IPS DF 19.7 (cell line): ENCODE results near the gene PDE4B.

Experiments used
- DNase-seq: peaks from one replicate; pipeline ENCODE4 v3.0.0-alpha.2; 2013; ENCODE audit warnings: low read depth, low spot score

PDE4B gene

DNA sequence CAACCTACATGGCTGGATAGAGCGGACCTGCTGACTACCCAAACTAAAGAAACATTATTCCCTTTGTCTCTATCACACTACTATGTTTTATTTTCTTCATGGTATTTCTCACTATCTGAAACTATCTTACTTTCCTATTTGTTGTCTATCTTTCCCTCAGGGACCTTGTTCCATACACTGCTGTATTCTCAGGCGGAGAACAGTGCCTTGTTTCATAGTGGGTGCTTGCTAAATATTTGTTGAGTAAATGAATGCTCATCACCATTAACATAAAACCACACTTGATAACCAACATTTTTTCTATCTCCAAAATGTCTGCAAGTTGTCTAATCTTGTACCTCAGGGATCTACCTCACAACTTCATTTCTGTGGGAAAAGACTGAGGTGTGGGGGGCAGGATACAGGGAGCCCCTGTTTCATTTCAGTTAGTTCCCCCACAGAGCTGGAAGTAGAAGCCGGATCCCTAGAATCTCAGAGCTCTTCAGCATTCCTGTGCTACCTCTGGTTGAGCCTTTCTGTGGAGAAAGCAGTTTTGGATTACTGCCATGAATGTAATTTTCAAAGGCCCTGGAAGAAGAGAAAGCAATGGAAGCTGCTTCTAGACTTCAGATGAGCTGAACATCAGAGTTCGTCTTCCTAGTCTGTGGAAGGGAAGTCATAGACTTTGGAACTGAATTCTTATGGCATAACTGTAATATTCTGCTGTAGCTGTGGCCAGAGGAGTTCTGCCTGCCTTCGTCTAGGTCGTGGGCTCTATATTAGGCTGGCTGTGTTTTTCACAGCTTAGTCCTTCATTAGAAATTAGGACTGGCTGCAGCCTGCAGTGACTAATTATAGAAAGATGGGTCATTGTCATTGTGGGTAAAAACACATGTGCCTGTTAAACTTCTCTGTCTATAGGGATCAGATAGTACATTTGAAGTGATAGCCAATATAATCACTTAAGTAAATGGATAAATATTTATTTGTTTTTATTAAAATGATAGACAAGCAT is 448.1 kb downstream of the PDE4B start:
- DNase-seq: no peak

DNA sequence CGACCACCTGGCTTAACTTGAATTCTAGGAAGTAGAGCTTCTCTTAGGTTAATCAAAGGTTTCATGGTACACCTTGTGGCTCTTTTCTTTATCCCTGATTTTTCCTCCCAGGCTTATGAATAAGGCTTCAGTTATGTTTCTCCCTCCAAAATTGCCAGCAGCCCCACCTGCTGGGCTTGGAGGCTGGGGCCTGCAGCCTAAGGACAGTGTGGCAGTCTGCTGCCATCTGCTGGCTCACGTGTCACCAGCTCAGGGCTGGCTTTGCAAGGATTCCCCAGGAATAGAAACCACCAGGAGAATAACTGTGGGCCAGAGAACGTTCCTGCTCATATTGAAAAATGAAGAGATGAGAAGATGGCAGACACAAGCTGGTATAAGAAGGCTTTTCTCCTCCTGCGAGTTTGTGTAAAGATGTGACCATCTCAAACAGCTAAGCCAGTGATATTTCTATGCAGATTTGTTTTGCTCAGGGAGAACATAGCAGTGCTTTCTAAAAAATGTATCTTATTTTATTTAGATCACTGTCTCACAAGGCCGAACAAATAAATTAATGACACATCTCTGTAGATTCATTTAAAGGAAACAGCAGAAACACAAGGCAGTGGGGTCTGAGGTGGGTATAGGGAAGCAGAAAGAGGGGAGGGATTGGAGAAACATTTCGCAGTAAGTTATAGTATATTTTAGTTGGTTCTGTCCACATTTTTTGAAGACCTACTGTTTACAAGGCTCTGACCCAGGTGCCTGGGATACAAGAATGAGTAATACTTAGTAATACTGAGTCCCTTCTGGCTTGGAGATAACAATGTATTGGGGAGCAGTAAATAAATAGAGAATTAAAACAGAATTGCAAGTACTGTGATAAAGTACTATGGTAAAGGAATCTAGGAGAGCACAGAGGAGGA is 450.2 kb downstream of the PDE4B start:
- no peak for DNase-seq

DNA sequence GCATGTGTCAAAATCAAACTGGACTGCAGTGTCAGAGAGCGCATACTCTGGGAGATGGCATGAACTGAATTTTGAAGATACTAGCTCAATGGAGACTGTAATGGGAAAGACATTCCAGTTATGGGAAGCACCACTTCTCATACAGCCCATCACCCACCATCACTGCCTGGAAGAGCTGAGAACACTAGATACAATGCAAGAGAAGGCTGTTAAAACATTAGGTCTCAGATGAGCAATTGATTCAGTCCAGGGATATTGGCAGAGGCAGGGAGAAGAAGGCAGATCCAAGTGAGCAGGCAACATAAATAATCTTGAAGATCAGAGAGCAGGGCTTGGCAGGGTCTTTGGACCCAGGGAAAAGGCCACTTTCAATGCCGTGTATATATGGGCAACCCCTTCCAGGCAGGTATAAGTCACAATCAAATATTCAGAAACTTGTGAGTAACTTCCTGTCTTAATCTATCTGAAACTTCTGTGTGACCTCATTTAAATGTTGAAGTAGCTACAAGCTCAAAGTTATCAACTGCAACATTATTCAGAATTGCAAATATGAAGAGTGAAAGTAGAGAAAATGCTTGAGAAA is 450.9 kb downstream of the PDE4B start:
- no peak for DNase-seq

GRCh38 chr1:66244429-66244828 is 451.7 kb downstream of the PDE4B start:
- DNase-seq: no peak

- DNase-seq: no peak
These were observed 453.0 kb downstream of the PDE4B start for GRCh38 chr1:66245691-66246090.

- DNase-seq: no peak
These were observed 453.9 kb downstream of the PDE4B start for GRCh38 chr1:66246351-66247269.

DNA sequence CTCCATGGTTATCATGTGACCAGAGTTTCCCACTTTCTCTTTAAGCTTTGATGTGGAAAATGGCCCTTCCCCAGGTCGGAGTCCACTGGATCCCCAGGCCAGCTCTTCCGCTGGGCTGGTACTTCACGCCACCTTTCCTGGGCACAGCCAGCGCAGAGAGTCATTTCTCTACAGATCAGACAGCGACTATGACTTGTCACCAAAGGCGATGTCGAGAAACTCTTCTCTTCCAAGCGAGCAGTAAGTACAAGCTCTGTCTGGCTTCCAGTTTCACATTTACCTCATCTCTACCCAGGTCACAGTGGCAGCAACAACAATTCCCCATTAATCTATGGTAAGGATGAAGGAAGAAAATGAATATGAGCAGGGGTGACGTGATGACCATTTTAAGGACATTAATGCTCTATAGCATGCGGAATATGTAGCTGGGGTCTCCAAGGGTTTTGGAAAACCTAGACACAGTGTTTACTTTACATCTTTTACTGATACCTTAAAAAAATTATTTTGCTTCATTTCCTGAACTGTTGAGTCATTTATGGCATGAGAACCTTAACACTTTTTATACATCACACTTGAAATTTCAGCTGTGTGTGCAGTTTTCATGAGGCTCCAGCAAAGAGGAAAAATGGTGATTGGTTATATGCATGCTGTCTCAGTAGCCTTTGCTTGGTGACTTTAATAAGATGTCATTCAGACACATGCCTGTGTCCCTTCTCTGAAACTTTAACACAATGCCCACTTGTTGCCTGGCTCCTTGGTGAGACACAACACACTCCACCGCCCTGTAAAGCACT is 454.9 kb downstream of the PDE4B start:
- DNase-seq: no peak

GRCh38 chr1:66248257-66248656 is 455.6 kb downstream of the PDE4B start:
- no peak for DNase-seq

DNA sequence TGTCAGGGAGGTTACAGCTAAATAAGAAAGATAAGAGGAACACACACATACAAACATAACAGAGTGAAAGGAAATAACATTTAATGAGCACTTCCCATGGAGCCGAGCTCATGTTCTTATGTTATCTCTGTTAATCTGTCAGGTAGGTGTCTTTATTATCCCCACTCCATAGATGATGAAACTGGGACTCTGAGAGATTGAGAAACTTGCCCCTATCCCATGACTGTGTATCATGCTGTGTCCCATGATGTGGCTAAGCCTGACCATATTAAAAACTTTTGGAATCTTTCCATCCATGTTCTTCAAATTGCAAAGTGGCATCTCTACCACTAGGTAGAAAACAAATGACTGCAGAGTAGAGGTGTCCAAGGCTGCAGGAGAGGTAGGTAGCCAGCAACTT is 456.1 kb downstream of the PDE4B start:
- no peak for DNase-seq

GRCh38 chr1:66250075-66250474 is 457.4 kb downstream of the PDE4B start:
- no peak for DNase-seq

- DNase-seq: no peak
These were observed 457.8 kb downstream of the PDE4B start for GRCh38 chr1:66250478-66250877.

- no peak for DNase-seq
These were observed 458.9 kb downstream of the PDE4B start for GRCh38 chr1:66251546-66251945.

GRCh38 chr1:66253330-66253921 is 460.7 kb downstream of the PDE4B start:
- DNase-seq: no peak

GRCh38 chr1:66254785-66255184 is 462.1 kb downstream of the PDE4B start:
- DNase-seq: no peak

GRCh38 chr1:66256629-66257572 is 464.2 kb downstream of the PDE4B start:
- no peak for DNase-seq

DNA sequence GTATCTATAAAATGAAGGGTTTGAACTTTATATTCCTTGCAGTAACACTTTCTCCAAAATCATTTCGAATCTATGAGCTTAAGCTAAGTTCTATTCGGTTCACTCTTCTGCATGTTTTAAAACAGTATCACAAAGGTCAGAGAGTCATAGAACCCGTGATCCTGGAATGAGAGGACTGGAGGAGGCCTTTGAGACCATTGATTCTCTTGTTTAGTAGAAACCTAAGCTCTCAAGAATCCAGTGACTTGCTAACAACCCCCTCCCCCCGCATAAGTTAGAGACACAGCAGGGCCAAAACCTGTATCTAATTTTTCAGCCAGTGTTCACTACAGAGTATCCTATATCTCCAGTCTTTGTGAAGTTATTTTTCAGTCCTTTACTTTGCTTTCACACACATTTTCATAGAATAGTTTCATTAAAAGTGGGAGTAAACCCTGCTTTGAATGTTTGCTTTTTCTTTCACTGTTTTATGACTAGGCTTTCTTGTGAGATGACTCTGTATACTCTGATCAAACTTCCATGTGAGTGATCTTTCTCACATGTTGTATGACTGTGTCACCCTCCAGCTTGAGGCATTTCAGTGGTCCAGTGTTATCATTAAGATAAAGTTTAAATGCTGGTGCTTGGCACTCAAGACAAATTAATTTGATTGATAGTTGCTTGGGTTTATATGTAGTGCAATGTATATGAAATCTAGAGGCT is 465.9 kb downstream of the PDE4B start:
- DNase-seq: no peak

DNA sequence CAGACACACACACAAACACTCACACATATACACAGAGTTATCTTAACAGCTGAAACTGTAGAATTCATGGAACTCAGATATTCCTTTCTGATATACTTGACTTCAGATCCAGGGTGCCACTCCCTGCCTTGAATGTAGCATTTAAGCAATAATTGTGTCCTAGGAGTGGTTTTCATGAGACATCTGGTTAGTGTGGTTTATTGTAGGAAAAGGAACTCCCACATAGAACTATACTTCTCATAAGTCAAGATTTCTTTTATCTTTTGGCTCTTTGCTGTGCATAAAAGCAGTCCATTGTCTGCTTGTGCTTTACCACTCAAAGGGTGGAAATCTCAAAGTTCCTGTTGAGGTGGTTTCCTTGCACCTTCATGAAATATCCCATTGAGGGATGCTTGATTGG is 468.7 kb downstream of the PDE4B start:
- no peak for DNase-seq
